HEK293T (cell line): ENCODE data around the gene TBC1D19.

ENCODE experiments used
- CTCF ChIA-PET: fragments of 350-600 bp; formaldehyde crosslinking; extraction: SDS; loops from one replicate; lab custom pipeline; 2021; ENCODE audit warnings: antibody characterized with exemption, inconsistent platforms; lab: Yijun Ruan, JAX
- POLR2A ChIA-PET: fragments of 350-600 bp; formaldehyde crosslinking; extraction: SDS; loops from one replicate; lab custom pipeline; 2020; ENCODE audit warnings: antibody characterized with exemption, inconsistent platforms; lab: Yijun Ruan, JAX
- DNase-seq: peaks from one replicate; pipeline ENCODE4 v3.0.0; 2012; ENCODE audit warnings: mixed read lengths; ENCODE audit errors: extremely low spot score
- ARNT ChIP-seq: fragments of 450-650 bp; IDR thresholded peaks from 2 replicates; pipeline ENCODE4 v1.6.1; 2017; ENCODE audit warnings: mild to moderate bottlenecking
- BHLHE40 ChIP-seq: fragments of 450-650 bp; IDR thresholded peaks from 2 replicates; pipeline ENCODE4 v1.6.1; 2016; ENCODE audit warnings: mild to moderate bottlenecking, moderate library complexity, borderline replicate concordance
- CTBP1 ChIP-seq: fragments of 450-650 bp; IDR thresholded peaks from 2 replicates; pipeline ENCODE4 v1.6.1; 2016; ENCODE audit warnings: borderline replicate concordance
- ELF4 ChIP-seq: fragments of 450-650 bp; IDR thresholded peaks from 2 replicates; pipeline ENCODE4 v1.6.1; 2017; ENCODE audit warnings: antibody characterized with exemption
- FOXA1 ChIP-seq: fragments of 450-650 bp; IDR thresholded peaks from 2 replicates; pipeline ENCODE4 v1.6.1; 2016; ENCODE audit warnings: mild to moderate bottlenecking
- FOXK2 ChIP-seq: fragments of 450-650 bp; IDR thresholded peaks from 2 replicates; pipeline ENCODE4 v1.6.1; 2016; ENCODE audit warnings: mild to moderate bottlenecking
- FOXM1 ChIP-seq: fragments of 450-650 bp; IDR thresholded peaks from 2 replicates; pipeline ENCODE4 v1.6.1; 2017; ENCODE audit warnings: mild to moderate bottlenecking, borderline replicate concordance
- HDGF ChIP-seq: fragments of 450-650 bp; IDR thresholded peaks from 2 replicates; pipeline ENCODE4 v1.6.1; 2017; ENCODE audit warnings: antibody characterized with exemption, borderline replicate concordance
- L3MBTL2 ChIP-seq: fragments of 450-650 bp; conservative IDR thresholded peaks from 2 replicates; pipeline ENCODE4 v1.6.1; 2016; ENCODE audit warnings: mild to moderate bottlenecking
- LEF1 ChIP-seq: fragments of 450-650 bp; IDR thresholded peaks from 2 replicates; pipeline ENCODE4 v1.6.1; 2017; ENCODE audit warnings: mild to moderate bottlenecking, borderline replicate concordance
- NFRKB ChIP-seq: fragments of 450-650 bp; IDR thresholded peaks from 2 replicates; pipeline ENCODE4 v1.6.1; 2016; ENCODE audit warnings: mild to moderate bottlenecking, moderate library complexity
- SP1 ChIP-seq: fragments of 450-650 bp; IDR thresholded peaks from 2 replicates; pipeline ENCODE4 v1.6.1; 2017
- SUZ12 ChIP-seq: fragments of 450-650 bp; IDR thresholded peaks from 2 replicates; pipeline ENCODE4 v1.6.1; 2016; ENCODE audit warnings: mild to moderate bottlenecking
- TARDBP ChIP-seq: fragments of 450-650 bp; IDR thresholded peaks from 2 replicates; pipeline ENCODE4 v1.6.1; 2016
- ZNF384 ChIP-seq: fragments of 450-650 bp; IDR thresholded peaks from 2 replicates; pipeline ENCODE4 v1.6.1; 2016
- TF ChIP-seq, protein P1 (sequence below): fragments of 450-650 bp; IDR thresholded peaks from 2 replicates; pipeline ENCODE4 v1.6.1; 2016

The TBC1D19 gene

GRCh38 chr4:26568446-26568994 lies 15.4 kb upstream of the TBC1D19 start:
- POLR2A ChIA-PET = interaction anchor here (0.6 to 1.7 kb wide), 3 partner anchors 10 to 110 kb away, joined by 3 to 10 read pairs (median 3); partner anchors contain the start of gene TBC1D19
- TF ChIP-seq LEF1 (no peak), ZNF384 (no peak), NFRKB (no peak)
- DNase-seq = no peak
- CTCF ChIA-PET = interaction anchor here (1.4 kb wide), 1 partner anchor 15 kb away, joined by 5 read pairs; the partner anchor contains the start of gene TBC1D19

DNA sequence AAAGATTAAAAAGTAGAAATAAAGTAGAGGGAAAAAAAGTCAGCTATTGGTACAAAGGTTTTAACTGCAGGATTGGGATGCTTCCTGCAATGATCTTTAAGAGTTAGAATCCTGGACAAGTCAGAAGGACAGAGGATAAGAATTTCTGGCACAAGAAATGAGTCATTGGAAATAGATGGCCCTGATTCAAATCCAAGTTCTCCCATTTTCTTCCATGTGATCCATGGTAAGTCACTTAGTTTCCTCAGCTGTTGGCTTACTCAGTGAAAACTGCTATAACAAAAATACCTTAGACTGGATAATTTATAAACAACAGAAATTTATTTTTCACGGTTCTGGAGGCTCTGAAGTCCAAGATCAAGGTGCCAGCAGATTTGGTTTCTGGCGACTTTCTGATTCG lies 13.3 kb upstream of the TBC1D19 start:
- ChIA-PET CTCF (no interaction called here), POLR2A (no interaction called here)
- DNase-seq = no peak
- no peak for TF ChIP-seq LEF1
- no peak for TF ChIP-seq ARNT
- TF ChIP-seq BHLHE40 = no peak
- no peak for TF ChIP-seq TARDBP
- TF ChIP-seq, protein P1, sequence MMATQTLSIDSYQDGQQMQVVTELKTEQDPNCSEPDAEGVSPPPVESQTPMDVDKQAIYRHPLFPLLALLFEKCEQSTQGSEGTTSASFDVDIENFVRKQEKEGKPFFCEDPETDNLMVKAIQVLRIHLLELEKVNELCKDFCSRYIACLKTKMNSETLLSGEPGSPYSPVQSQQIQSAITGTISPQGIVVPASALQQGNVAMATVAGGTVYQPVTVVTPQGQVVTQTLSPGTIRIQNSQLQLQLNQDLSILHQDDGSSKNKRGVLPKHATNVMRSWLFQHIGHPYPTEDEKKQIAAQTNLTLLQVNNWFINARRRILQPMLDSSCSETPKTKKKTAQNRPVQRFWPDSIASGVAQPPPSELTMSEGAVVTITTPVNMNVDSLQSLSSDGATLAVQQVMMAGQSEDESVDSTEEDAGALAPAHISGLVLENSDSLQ = no peak
- no peak for TF ChIP-seq HDGF
- no peak for TF ChIP-seq ELF4
- no peak for TF ChIP-seq SP1
- TF ChIP-seq ZNF384 = no peak
- TF ChIP-seq L3MBTL2 = no peak
- TF ChIP-seq CTBP1 = no peak
- TF ChIP-seq NFRKB = no peak
- no peak for TF ChIP-seq FOXK2
- TF ChIP-seq FOXM1 = no peak
- TF ChIP-seq FOXA1 = no peak
- no peak for TF ChIP-seq SUZ12

DNA sequence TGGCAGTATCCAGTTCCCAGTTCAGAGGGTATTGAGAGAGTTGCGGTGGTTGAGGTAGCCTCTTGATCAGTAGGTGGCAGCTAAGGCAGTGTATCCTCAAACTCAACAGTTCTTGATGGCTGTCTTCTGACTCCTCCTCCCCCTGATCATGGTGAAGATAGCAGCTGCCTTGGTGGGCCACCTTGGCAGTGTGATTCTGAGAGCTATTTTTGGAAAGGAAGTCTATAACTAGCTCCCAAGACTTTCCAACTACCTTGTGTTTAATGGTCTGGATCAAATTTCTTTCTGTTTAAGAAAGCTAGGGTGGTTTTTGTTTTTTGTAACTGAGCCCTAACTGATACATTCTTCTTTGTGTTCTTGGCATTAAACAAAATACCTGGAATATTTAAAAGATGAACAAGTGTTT lies 10.5 kb upstream of the TBC1D19 start:
- ChIA-PET POLR2A (interaction anchor here (2.0 kb wide), 1 partner anchor 10 kb away, joined by 7 read pairs; the partner anchor contains the start of gene TBC1D19), CTCF (interaction anchor here (0.6 kb wide), 1 partner anchor 117 kb away, joined by 5 read pairs; no protein-coding TSS in a partner anchor)
- no peak for TF ChIP-seq SP1
- no peak for TF ChIP-seq ELF4
- TF ChIP-seq NFRKB = no peak
- no peak for TF ChIP-seq FOXA1
- TF ChIP-seq CTBP1 = no peak
- TF ChIP-seq TARDBP = no peak
- TF ChIP-seq, protein P1 = no peak
- TF ChIP-seq ARNT = no peak
- no peak for TF ChIP-seq BHLHE40
- TF ChIP-seq ZNF384 = no peak
- no peak for TF ChIP-seq FOXK2
- TF ChIP-seq L3MBTL2 = no peak
- TF ChIP-seq SUZ12 = no peak
- TF ChIP-seq HDGF = no peak
- no peak for TF ChIP-seq FOXM1
- TF ChIP-seq LEF1 = no peak
- no peak for DNase-seq

DNA sequence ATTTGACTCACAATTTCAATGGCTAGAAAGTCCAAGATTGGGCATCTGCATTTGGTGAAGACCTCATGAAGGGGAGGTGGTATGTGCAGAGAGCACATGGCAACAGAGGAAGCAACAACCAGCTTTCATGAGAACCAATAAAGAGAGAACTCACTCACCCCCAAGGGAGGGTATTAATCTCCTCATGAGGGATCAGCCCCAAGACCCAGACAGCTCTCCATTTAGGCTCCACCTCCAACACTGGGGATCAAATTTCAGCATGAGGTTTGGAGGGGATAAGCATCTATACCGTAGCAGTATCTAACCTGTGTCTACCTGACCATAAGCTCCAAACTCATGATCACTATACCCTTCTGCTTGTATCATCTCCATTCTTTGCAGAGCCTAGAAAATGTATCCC lies 9.3 kb upstream of the TBC1D19 start:
- DNase-seq = no peak
- ChIA-PET CTCF (interaction anchor here (0.6 kb wide), 1 partner anchor 119 kb away, joined by 3 read pairs; no protein-coding TSS in a partner anchor), POLR2A (interaction anchor here (1.5 kb wide), 1 partner anchor 9 kb away, joined by 10 read pairs; the partner anchor contains the start of gene TBC1D19)
- TF ChIP-seq FOXK2 (no peak), LEF1 (no peak), ARNT (no peak), ELF4 (no peak), SP1 (no peak), CTBP1 (no peak), BHLHE40 (no peak), FOXA1 (no peak)
- TF ChIP-seq, protein P1 = no peak

GRCh38 chr4:26576231-26576739 lies 7.6 kb upstream of the TBC1D19 start:
- no peak for DNase-seq
- ChIA-PET POLR2A (no interaction called here), CTCF (interaction anchor here (0.5 kb wide), 1 partner anchor 9 kb away, joined by 5 read pairs; no protein-coding TSS in a partner anchor)
- no peak for TF ChIP-seq NFRKB
- TF ChIP-seq, protein P1 = peak; percentile 73

GRCh38 chr4:26577066-26577465 lies 6.8 kb upstream of the TBC1D19 start:
- POLR2A ChIA-PET = no interaction called here

More at GRCh38 chr4:26577066-26577465, 6.8 kb upstream of the TBC1D19 start:
- CTCF ChIA-PET = interaction anchor here (0.5 kb wide), 1 partner anchor 9 kb away, joined by 5 read pairs; no protein-coding TSS in a partner anchor
- DNase-seq = no peak
- TF ChIP-seq BHLHE40 (no peak), SP1 (no peak), L3MBTL2 (no peak), LEF1 (no peak), ELF4 (no peak), TARDBP (no peak), ZNF384 (no peak), ARNT (no peak), NFRKB (no peak), FOXM1 (no peak), CTBP1 (no peak), SUZ12 (no peak), FOXK2 (no peak), FOXA1 (no peak), HDGF (no peak)
- TF ChIP-seq, protein P1 = no peak
